HEK293T (cell line): ENCODE measurements around the gene EYS.

Experiments used
- CTCF ChIA-PET: fragments of 350-600 bp; formaldehyde crosslinking; extraction: SDS; loops from one replicate; lab custom pipeline; 2021; ENCODE audit warnings: antibody characterized with exemption, inconsistent platforms; lab: Yijun Ruan, JAX
- POLR2A ChIA-PET: fragments of 350-600 bp; formaldehyde crosslinking; extraction: SDS; loops from one replicate; lab custom pipeline; 2020; ENCODE audit warnings: antibody characterized with exemption, inconsistent platforms; lab: Yijun Ruan, JAX
- DNase-seq: peaks from one replicate; pipeline ENCODE4 v3.0.0; 2012; ENCODE audit warnings: mixed read lengths; ENCODE audit errors: extremely low spot score
- ARNT ChIP-seq: fragments of 450-650 bp; IDR thresholded peaks from 2 replicates; pipeline ENCODE4 v1.6.1; 2017; ENCODE audit warnings: mild to moderate bottlenecking
- BHLHE40 ChIP-seq: fragments of 450-650 bp; IDR thresholded peaks from 2 replicates; pipeline ENCODE4 v1.6.1; 2016; ENCODE audit warnings: mild to moderate bottlenecking, moderate library complexity, borderline replicate concordance
- CTBP1 ChIP-seq: fragments of 450-650 bp; IDR thresholded peaks from 2 replicates; pipeline ENCODE4 v1.6.1; 2016; ENCODE audit warnings: borderline replicate concordance
- ELF4 ChIP-seq: fragments of 450-650 bp; IDR thresholded peaks from 2 replicates; pipeline ENCODE4 v1.6.1; 2017; ENCODE audit warnings: antibody characterized with exemption
- FOXA1 ChIP-seq: fragments of 450-650 bp; IDR thresholded peaks from 2 replicates; pipeline ENCODE4 v1.6.1; 2016; ENCODE audit warnings: mild to moderate bottlenecking
- FOXK2 ChIP-seq: fragments of 450-650 bp; IDR thresholded peaks from 2 replicates; pipeline ENCODE4 v1.6.1; 2016; ENCODE audit warnings: mild to moderate bottlenecking
- FOXM1 ChIP-seq: fragments of 450-650 bp; IDR thresholded peaks from 2 replicates; pipeline ENCODE4 v1.6.1; 2017; ENCODE audit warnings: mild to moderate bottlenecking, borderline replicate concordance
- HDGF ChIP-seq: fragments of 450-650 bp; IDR thresholded peaks from 2 replicates; pipeline ENCODE4 v1.6.1; 2017; ENCODE audit warnings: antibody characterized with exemption, borderline replicate concordance
- L3MBTL2 ChIP-seq: fragments of 450-650 bp; conservative IDR thresholded peaks from 2 replicates; pipeline ENCODE4 v1.6.1; 2016; ENCODE audit warnings: mild to moderate bottlenecking
- LEF1 ChIP-seq: fragments of 450-650 bp; IDR thresholded peaks from 2 replicates; pipeline ENCODE4 v1.6.1; 2017; ENCODE audit warnings: mild to moderate bottlenecking, borderline replicate concordance
- NFRKB ChIP-seq: fragments of 450-650 bp; IDR thresholded peaks from 2 replicates; pipeline ENCODE4 v1.6.1; 2016; ENCODE audit warnings: mild to moderate bottlenecking, moderate library complexity
- PKNOX1 ChIP-seq: fragments of 450-650 bp; IDR thresholded peaks from 2 replicates; pipeline ENCODE4 v1.6.1; 2016
- SP1 ChIP-seq: fragments of 450-650 bp; IDR thresholded peaks from 2 replicates; pipeline ENCODE4 v1.6.1; 2017
- SUZ12 ChIP-seq: fragments of 450-650 bp; IDR thresholded peaks from 2 replicates; pipeline ENCODE4 v1.6.1; 2016; ENCODE audit warnings: mild to moderate bottlenecking
- TARDBP ChIP-seq: fragments of 450-650 bp; IDR thresholded peaks from 2 replicates; pipeline ENCODE4 v1.6.1; 2016
- ZNF384 ChIP-seq: fragments of 450-650 bp; IDR thresholded peaks from 2 replicates; pipeline ENCODE4 v1.6.1; 2016

Gene EYS

GRCh38 chr6:64803470-64804166 lies 903.4 kb downstream of the EYS start:
- no peak for DNase-seq
- POLR2A ChIA-PET = no interaction called here
- TF ChIP-seq LEF1 (no peak), PKNOX1 (no peak), FOXM1 (no peak), ARNT (no peak), L3MBTL2 (no peak), TARDBP (no peak), SP1 (no peak)
- CTCF ChIA-PET = no interaction called here

- ChIA-PET POLR2A (no interaction called here), CTCF (no interaction called here)
- DNase-seq = no peak
- TF ChIP-seq ARNT (no peak), TARDBP (no peak), FOXK2 (no peak), HDGF (no peak), ZNF384 (no peak), PKNOX1 (no peak), ELF4 (no peak), BHLHE40 (no peak), LEF1 (no peak), FOXA1 (no peak), SP1 (no peak), FOXM1 (no peak), CTBP1 (no peak), NFRKB (no peak), L3MBTL2 (no peak), SUZ12 (no peak)
Observed at GRCh38 chr6:64792534-64792933, 914.5 kb downstream of the EYS start.

DNA sequence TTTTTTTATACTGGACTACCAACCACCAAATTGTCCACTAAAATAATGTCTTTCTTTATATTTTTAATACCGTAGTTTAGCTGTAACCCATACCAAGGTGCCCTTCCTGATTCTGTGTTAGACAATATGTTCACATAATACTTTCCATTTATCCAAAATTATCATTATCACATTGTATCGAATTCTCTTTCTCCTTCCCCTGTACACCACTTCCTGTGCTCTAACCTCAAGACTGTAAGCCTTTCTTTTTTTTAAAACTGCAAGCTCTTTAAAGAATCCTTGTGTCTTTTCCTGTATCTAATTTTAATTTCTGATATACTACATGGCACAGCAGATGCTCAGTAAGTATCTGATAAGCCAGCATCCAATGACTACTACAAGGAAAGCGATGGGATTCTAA lies 917.5 kb downstream of the EYS start:
- POLR2A ChIA-PET = no interaction called here

DNA sequence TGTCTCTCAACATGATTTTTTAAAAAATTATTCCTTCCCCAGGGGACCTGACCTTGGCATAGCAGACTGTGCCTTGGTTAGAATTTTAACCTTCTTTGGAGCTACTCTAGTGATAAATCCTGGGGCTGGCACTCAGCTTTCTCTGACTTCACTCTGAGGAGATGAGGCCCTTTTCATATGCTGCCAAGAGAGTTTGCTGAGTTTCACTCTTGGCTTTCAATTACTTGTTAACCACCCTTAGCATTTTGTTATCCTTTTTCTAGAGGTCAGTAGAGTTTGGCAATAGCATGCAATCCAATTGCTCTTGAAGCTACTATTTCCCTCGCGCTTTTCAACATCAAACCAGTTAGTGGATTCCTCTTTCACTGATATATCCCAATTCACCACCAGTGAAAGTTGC lies 920.3 kb downstream of the EYS start:
- no peak for TF ChIP-seq ARNT
- DNase-seq = no peak
- ChIA-PET POLR2A (no interaction called here), CTCF (no interaction called here)

More for the DNA sequence above, 917.5 kb downstream of the EYS start:
- DNase-seq = no peak
- TF ChIP-seq L3MBTL2 (no peak), FOXM1 (no peak), NFRKB (no peak), FOXK2 (no peak), ARNT (no peak), FOXA1 (no peak), CTBP1 (no peak), LEF1 (no peak), ELF4 (no peak), HDGF (no peak), TARDBP (no peak), PKNOX1 (no peak), BHLHE40 (no peak), SUZ12 (no peak), ZNF384 (no peak)
- CTCF ChIA-PET = no interaction called here

GRCh38 chr6:64782877-64783276 lies 924.1 kb downstream of the EYS start:
- no peak for DNase-seq
- CTCF ChIA-PET = no interaction called here
- POLR2A ChIA-PET = no interaction called here
- TF ChIP-seq ARNT (no peak), BHLHE40 (no peak), HDGF (no peak), PKNOX1 (no peak)

DNA sequence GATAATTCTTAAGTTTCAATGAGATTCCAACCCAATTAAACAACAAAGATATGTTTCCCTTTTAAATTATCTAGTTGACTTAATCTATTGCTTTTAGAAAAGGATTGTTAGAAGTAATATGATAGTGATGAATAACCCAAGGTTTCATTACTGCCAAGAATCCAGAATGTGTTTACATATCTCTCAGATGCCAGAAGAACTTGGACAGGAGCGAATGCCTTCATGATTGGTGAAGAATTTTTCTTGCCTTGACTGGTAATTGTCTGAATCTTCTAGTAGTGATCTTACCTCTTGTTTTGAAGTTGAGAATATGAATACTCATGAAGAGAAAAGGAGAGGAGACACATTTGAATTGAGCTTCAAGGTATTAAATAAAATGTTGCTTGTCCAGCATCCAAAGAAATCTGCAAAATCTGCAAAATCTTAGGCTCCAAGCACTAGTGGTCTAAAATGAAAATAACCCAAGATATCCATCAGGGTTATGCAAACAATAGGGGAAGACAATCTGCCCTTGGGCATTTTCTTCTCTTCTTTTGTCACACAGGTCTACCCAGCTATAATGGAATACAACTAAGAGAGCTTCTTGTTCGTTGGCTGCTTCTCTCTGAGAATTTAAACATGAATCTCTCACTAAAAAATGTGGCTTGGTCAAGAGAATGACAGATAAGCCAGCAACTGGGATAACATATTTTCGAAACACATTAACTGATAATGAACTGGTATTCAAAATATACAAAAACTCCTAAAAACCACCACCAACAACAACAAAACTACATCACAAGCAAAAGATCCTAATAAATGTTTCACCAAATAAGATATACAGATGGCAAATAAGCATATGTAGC lies 928.9 kb downstream of the EYS start:
- DNase-seq = no peak
- TF ChIP-seq NFRKB (no peak), BHLHE40 (no peak), LEF1 (no peak), PKNOX1 (no peak), ELF4 (no peak), FOXK2 (no peak), FOXA1 (no peak), L3MBTL2 (no peak), HDGF (no peak), ZNF384 (no peak), SP1 (no peak)
- POLR2A ChIA-PET = no interaction called here
- CTCF ChIA-PET = no interaction called here
